A172 (cell line): ENCODE data around the gene RWDD3. TPM values are rescaled to one million over a fixed set of nuclear protein-coding genes. Genes with fewer than 3 reads are reported as not detected.

Experiments
- DNase-seq: peaks from one replicate; pipeline ENCODE4 v3.0.0-alpha.2; 2015; ENCODE audit warnings: low spot score
- total RNA-seq: library from RNA; depleted of rRNA; stranded (reverse); fragments of >200 nt; shearing (Covaris generic); gene quantifications from 2 replicates; pipeline ENCODE4 v1.2.3, GENCODE V29; 2014; rRNA removed

The RWDD3 gene
- total RNA-seq, 1 experiment from 2014 or later, result 9.0 TPM

DNA sequence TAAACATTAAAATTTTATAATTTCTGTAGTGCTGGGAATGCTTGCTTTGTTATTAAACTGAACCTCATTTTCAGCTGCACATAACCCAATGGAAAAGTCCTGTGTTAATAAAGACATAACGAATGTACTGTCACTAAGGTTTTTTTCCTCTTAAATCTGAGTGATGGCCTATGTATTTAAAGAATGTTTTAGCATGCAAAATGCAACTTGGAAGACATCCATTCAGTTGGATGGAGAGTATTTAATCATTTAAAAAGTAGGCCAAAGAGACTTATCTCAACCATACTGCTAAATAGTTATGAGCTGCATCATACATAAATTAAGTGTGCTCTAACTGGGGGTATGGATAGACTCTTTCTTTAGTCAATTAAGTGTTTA is 48.5 kb downstream of the RWDD3 start:
- no peak for DNase-seq

DNA sequence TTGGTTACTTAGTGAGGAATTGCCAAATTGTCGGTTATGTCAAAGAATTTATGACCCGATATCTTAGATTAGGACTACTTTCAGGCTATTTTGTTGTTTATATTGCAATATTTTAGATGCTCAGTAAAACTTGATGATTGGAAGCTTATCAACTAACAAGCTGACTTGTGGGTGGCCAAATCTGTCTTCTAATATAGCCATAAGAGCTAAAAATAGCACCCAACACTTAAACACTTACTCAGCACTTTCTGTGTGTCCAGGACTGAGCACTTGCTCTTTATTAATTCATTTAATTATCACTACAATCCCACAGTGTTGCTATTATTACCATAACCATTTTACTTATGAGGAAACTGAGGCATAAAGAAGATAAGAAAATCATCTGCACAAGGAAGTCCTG is 50.4 kb downstream of the RWDD3 start:
- DNase-seq, result no peak

DNA sequence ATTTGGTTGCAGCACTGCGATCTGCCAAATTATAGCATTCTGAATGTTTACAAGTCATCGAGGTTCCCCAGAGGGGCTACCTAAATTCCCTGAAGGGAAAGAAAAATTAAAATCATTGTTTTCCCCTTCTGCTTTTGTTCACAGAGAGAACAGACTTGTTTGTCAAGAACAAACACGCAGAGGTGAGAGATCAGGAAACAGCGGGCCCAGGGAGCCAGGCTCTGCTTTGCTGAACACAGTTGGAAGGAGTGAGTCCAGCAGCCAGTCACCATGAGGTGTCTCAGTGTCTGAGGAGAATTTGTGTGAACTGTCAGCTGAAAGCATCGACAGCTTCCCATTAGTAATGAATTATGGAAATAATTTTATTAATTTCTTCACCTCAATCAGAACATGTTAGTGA is 52.5 kb downstream of the RWDD3 start:
- no peak for DNase-seq

DNA sequence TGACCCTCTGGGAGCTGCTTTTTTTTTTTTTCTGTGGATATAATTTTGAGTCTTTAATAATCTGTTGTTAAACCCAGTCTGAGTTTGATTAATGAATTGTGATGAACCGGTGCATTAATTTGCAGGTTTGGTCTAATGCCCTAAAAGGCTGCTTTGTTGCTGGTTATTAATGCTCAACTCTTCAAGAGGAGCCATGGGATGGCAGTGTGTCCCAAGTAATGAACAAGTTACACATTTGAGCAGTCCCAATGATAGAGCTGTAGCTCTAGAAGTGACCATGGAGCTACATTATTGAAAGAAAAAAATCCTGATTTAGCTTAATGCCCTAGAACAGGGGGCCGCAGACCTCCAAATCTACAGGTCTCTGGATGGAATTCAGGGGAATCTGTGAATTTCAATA is 53.1 kb downstream of the RWDD3 start:
- DNase-seq, result no peak

DNA sequence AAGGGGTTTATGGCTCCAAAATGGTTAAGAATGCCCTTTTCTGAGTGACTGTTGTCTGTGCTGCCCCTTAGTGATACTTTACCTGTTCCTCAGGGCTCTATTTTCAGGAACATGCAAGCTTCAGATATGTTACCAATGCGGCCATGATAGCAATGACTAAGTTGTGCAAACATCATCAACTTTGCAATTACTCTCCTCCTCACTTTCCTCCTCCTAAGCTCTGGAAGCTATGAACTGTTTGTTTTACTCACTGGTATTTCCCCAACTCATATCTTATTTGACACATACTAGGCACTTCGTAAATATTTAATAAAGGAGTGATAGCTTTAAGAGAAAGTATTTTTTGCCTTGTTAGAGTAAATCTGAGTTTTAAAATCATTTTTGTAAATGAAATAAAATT is 53.8 kb downstream of the RWDD3 start:
- DNase-seq, result no peak

Other genes with a start within 250 kb of the RWDD3 start
- gene ALG14, start 161.3 kb upstream of the RWDD3 start, total RNA-seq, result 3.3 and 4.8 TPM in 2 replicates
- 14.4 and 15.8 TPM in 2 replicates for gene TLCD4, start 116.9 kb upstream of the RWDD3 start, total RNA-seq